SKM-1 treated with dmso at 0.1 percent for 144 hours (cell line): ENCODE data around the gene ZNF768.
"Not testable (repeated sequence)": the region's sequence is repeated elsewhere in the genome, so short reads cannot be mapped to it uniquely, and the experiment has no call there.

Experiments used
- DNase-seq: peaks from one replicate; lab custom pipeline; 2025; ENCODE audit not compliant: unreplicated experiment; lab: John Stamatoyannopoulos, UW

Gene ZNF768

GRCh38 chr16:30511509-30511908 is 14.9 kb downstream of the ZNF768 start:
- DNase-seq: no peak

GRCh38 chr16:30510376-30510938 is 15.9 kb downstream of the ZNF768 start:
- no peak for DNase-seq

GRCh38 chr16:30509081-30509765 is 17.1 kb downstream of the ZNF768 start:
- DNase-seq: no peak

GRCh38 chr16:30503403-30504296 is 22.7 kb downstream of the ZNF768 start:
- no peak for DNase-seq

GRCh38 chr16:30499284-30499683 is 27.1 kb downstream of the ZNF768 start:
- no peak for DNase-seq

- no peak for DNase-seq
Observed at GRCh38 chr16:30494709-30495108, 31.7 kb downstream of the ZNF768 start.

- DNase-seq: no peak
Observed at GRCh38 chr16:30493941-30494488, 32.4 kb downstream of the ZNF768 start.

GRCh38 chr16:30491744-30492308 is 34.5 kb downstream of the ZNF768 start:
- no peak for DNase-seq

- DNase-seq: no peak
Observed at GRCh38 chr16:30491229-30491628, 35.1 kb downstream of the ZNF768 start.

GRCh38 chr16:30490210-30490609 is 36.2 kb downstream of the ZNF768 start:
- DNase-seq: no peak

GRCh38 chr16:30488764-30489605 is 37.4 kb downstream of the ZNF768 start:
- DNase-seq: peak; percentile 26

- no peak for DNase-seq
Observed at GRCh38 chr16:30485818-30486436, 40.4 kb downstream of the ZNF768 start.

GRCh38 chr16:30484887-30485286 is 41.5 kb downstream of the ZNF768 start:
- no peak for DNase-seq

GRCh38 chr16:30482366-30482765 is 44.0 kb downstream of the ZNF768 start:
- no peak for DNase-seq

- no peak for DNase-seq
Observed at GRCh38 chr16:30481381-30481780, 45.0 kb downstream of the ZNF768 start.

- no peak for DNase-seq
Observed at GRCh38 chr16:30478766-30479478, 47.4 kb downstream of the ZNF768 start.

GRCh38 chr16:30477773-30478172 is 48.6 kb downstream of the ZNF768 start:
- not testable (repeated sequence) for DNase-seq

- DNase-seq: no peak
Observed at GRCh38 chr16:30476991-30477390, 49.4 kb downstream of the ZNF768 start.

- no peak for DNase-seq
Observed at GRCh38 chr16:30474684-30475083, 51.7 kb downstream of the ZNF768 start.
